Cardiac muscle cell (in vitro differentiated cells and primary cell): ENCODE results near the gene GJC2. TPM values are rescaled to one million over a fixed set of nuclear protein-coding genes. Genes with fewer than 3 reads are reported as not detected.
A peak's percentile ranks its signal among the peaks of the same experiment; 100 is the strongest.

Source experiments
- DNase-seq, 2 donors: peaks; one replicate each; pipeline versions ENCODE4 v3.0.0 to v3.0.0-alpha.2; 2010 to 2017; ENCODE audit warnings: low read depth in 1 of 2, low spot score in 1 of 2
- H3K27ac ChIP-seq: fragments of 200-600 bp; sonication (generic); 2 replicates; pipeline ENCODE4 v1.5.1; 2016
- H3K27me3 ChIP-seq: fragments of 200-600 bp; sonication (generic); 2 replicates; pipeline ENCODE4 v1.6.0; 2016; ENCODE audit warnings: control low read depth
- H3K36me3 ChIP-seq: fragments of 200-600 bp; sonication (generic); 2 replicates; pipeline ENCODE4 v1.5.1; 2016; ENCODE audit warnings: control low read depth
- H3K4me1 ChIP-seq: fragments of 200-600 bp; sonication (generic); 2 replicates; pipeline ENCODE4 v1.8.1; 2017; ENCODE audit warnings: low read depth, mild to moderate bottlenecking, mixed run types
- H3K4me3 ChIP-seq: fragments of 200-600 bp; sonication (generic); 2 replicates; pipeline ENCODE4 v1.5.1; 2016; ENCODE audit warnings: mild to moderate bottlenecking
- H3K9me3 ChIP-seq: fragments of 200-600 bp; sonication (generic); 2 replicates; pipeline ENCODE4 v1.5.1; 2017; ENCODE audit warnings: low read depth, mild to moderate bottlenecking, control low read depth
- polyA plus RNA-seq: library from polyadenylated mRNA; unstranded; fragments of >200 nt; fragmentation: Nextera tagmentation; extraction: Ambion mirVana; gene quantifications from 2 replicates; pipeline ENCODE4 v1.2.1, GENCODE V29; 2016
- total RNA-seq: library from RNA; depleted of rRNA; stranded (reverse); fragments of >200 nt; gene quantifications from 2 replicates; pipeline ENCODE4 v1.2.3, GENCODE V29; 2016
- TF ChIP-seq, protein P1 (sequence below): IDR thresholded peaks from 2 replicates; pipeline ENCODE4 v1.5.1; 2012; ENCODE audit warnings: low read depth, mild to moderate bottlenecking, low read length

The GJC2 gene
- total and polyA plus RNA-seq, 2 experiments from 2014 or later, result 0.13 to 0.51 TPM

DNA sequence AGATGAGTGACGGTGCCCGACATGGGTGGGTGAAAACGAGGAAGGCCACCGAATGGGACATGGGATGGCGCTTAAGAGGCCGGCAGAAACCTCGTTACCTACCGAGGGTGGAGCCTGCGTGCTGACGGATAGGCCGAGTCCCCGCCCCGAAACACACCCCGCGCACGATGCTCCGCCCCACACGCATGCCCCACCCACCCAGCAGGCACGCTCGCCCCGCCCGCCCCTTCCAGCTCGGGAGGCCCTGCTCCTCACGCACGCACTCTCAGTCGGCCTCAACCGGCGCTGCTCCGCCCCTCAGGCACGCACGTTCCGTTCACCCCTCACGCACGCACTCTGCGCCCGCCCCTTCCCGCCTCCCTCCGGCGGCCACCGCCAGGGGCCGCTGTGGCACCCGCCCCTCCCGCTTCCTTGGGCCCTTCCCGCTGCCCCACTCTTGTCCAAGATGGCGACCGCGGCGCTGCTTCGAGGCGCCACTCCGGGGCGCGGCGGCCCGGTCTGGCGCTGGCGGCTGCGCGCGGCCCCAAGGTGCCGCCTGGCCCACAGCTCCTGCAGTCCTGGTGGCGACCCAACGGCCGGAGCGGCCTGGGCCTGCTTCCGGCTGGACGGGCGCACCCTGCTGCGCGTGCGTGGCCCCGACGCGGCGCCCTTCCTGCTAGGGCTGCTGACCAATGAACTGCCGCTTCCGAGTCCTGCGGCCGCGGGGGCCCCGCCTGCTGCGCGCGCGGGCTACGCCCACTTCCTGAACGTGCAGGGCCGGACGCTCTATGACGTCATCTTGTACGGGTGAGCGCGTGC is 15.8 kb downstream of the GJC2 start, which contains the start of gene IBA57:
TSS of gene IBA57 (plus strand) at position 433 of the 798 bp plus-strand sequence. CDS start at position 446, 13 bp downstream.
- H3K4me1 ChIP-seq, result no peaks in the 10 kb centered on the region
- no peaks in the 10 kb centered on the region for H3K36me3 ChIP-seq
- no peaks in the 10 kb centered on the region for H3K9me3 ChIP-seq
- DNase-seq, result peak; percentile 99 to 100
- no peaks in the 10 kb centered on the region for H3K27me3 ChIP-seq
- TF ChIP-seq, protein P1, sequence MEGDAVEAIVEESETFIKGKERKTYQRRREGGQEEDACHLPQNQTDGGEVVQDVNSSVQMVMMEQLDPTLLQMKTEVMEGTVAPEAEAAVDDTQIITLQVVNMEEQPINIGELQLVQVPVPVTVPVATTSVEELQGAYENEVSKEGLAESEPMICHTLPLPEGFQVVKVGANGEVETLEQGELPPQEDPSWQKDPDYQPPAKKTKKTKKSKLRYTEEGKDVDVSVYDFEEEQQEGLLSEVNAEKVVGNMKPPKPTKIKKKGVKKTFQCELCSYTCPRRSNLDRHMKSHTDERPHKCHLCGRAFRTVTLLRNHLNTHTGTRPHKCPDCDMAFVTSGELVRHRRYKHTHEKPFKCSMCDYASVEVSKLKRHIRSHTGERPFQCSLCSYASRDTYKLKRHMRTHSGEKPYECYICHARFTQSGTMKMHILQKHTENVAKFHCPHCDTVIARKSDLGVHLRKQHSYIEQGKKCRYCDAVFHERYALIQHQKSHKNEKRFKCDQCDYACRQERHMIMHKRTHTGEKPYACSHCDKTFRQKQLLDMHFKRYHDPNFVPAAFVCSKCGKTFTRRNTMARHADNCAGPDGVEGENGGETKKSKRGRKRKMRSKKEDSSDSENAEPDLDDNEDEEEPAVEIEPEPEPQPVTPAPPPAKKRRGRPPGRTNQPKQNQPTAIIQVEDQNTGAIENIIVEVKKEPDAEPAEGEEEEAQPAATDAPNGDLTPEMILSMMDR, result peak; percentile 72
- peak within 1 kb of the TSS; percentile 38 for H3K4me3 ChIP-seq
- peak within 1 kb of the TSS; percentile 96 for H3K27ac ChIP-seq

DNA sequence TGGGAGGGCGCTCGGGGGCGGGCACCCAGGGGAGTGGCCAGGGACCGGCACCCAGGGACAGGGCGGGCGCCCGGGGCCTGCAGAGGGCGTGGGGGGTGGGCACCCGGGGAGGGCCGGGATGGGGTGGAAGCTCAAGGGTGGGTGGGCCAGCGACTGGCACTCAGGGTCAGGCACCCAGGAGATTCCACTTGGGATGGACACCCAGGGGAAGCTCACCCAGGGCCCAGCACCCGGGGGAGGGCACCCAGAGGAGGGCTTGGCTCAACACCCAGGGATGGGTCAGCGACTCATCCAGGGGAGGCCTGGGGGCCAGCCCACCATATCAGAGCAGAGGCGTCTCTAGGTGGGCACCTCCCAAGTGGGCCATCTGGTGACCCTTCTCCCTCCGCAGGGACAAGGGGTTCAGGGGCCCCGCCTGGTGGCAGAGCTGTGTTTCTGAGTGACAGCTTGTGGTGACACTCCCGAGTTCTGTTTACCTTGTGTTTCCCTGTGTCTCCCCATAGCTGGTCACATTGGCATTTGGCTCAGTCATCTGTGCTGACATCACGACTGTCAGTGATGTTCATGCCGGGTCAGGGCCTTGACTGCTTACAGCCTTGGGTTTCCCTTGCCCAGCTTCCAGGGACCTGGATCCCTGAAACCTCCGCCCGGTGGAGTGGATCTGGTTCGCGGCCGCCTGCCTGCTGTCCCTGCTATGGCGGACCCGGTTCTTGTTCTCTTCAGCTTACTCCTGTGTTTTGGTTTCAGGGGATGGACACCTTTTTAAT is 16.6 kb downstream of the GJC2 start:
- Histone ChIP-seq H3K36me3 (no peaks in the 10 kb centered on the region), H3K27ac (peak overlapping the region; percentile 96), H3K27me3 (no peaks in the 10 kb centered on the region), H3K4me1 (no peaks in the 10 kb centered on the region), H3K9me3 (no peaks in the 10 kb centered on the region), H3K4me3 (peak overlapping the region; percentile 38)
- DNase-seq, result peak; percentile 57 to 60
- TF ChIP-seq, protein P1, result peak; percentile 37

DNA sequence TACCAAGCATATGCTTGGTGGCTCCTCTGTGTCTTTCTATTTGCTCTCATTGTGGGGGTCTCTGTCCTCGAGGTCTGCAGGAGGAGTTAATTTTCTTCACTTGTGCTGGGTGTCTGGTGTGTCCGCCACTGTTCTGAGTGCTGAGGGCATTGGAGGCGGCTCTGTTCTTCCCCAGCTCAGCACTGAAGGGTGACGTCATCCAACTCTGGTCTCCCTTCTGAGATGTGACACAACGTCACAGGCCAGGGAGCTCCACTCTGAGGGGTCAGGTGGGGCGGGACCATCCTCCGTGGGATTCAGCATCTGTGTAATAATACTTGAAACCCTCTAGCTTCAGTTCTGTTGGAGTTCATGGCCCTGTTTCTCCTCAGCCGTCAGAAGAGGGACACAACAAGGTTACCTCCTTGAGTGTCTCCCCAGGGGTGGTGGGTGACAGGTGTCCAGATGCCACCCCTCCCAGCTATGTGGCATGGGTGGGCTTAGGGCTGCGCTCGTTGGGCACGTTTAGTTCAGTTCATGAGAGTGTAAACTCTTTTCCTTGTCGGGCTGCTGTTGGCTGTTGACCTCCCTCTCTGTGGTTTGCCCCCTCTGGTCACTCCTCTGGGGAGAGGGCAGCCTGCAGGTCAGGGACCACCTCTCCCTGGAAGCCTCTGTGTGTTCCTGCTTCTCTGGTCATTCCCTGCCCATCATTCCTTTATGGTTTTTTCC is 19.0 kb downstream of the GJC2 start:
- H3K27me3 ChIP-seq, result no peaks in the 10 kb centered on the region
- no peaks in the 10 kb centered on the region for H3K36me3 ChIP-seq
- H3K9me3 ChIP-seq, result no peaks in the 10 kb centered on the region
- no peak for DNase-seq
- H3K27ac ChIP-seq, result no peak overlapping the region
- H3K4me3 ChIP-seq, result no peak overlapping the region
- TF ChIP-seq, protein P1, result no peak
- no peaks in the 10 kb centered on the region for H3K4me1 ChIP-seq

DNA sequence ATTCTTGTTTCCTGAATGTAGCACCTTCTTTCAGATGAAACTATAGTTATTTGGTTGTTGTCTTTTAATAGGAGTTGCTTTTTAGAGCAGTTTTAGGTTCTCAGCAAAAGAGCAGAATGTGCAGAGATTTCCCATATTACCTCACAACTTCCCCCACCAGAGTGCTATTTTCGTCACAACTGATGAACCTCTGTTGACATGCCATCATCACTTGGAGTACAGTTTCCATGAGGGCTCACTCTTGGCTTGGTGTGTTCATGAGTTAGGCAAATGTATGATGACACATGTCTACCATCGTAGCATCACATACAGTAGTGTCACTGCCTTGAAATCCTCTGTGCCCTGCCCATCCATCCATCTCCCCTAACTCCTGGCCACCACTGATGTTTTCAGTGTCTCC is 19.6 kb downstream of the GJC2 start:
- Histone ChIP-seq H3K36me3 (no peaks in the 10 kb centered on the region), H3K27ac (no peak overlapping the region), H3K27me3 (no peaks in the 10 kb centered on the region), H3K4me3 (no peak overlapping the region), H3K4me1 (no peaks in the 10 kb centered on the region), H3K9me3 (no peaks in the 10 kb centered on the region)
- DNase-seq, result no peak
- TF ChIP-seq, protein P1, result no peak

GRCh38 chr1:228170666-228171065 is 20.9 kb downstream of the GJC2 start:
- no peaks in the 10 kb centered on the region for H3K9me3 ChIP-seq
- TF ChIP-seq, protein P1, result no peak
- H3K36me3 ChIP-seq, result no peaks in the 10 kb centered on the region
- no peak overlapping the region for H3K27ac ChIP-seq
- H3K4me3 ChIP-seq, result no peak overlapping the region
- no peaks in the 10 kb centered on the region for H3K4me1 ChIP-seq
- H3K27me3 ChIP-seq, result no peaks in the 10 kb centered on the region
- DNase-seq, result no peak
